HCT116 (cell line): ENCODE measurements around the gene CBX1. TPM values are rescaled to one million over a fixed set of nuclear protein-coding genes. Genes with fewer than 3 reads are reported as not detected.

ENCODE experiments used
- ATAC-seq: fragments of 200-7000 bp; cut with Tn5 transposase; 2 replicates; pipeline ENCODE4 v1.9.1; 2020; ENCODE audit warnings: mild to moderate bottlenecking, moderate library complexity
- BruUV-seq: library from RNA; stranded (reverse); fragments of 400-500 nt; replicated peaks from 2 replicates; lab custom pipeline; 2021; lab: Mats Ljungman, UMichigan
- CTCF ChIA-PET: fragments of 300-600 bp; sonication (Branson Sonifier 250); formaldehyde crosslinking; loops from one replicate; lab custom pipeline; 2021; ENCODE audit warnings: antibody characterized with exemption; lab: Charles Lee
- POLR2A ChIA-PET: fragments of 300-600, 350-600 bp; sonication (Branson Sonifier 250); formaldehyde crosslinking; loops from one replicate; lab custom pipeline; 2021; ENCODE audit warnings: antibody characterized with exemption; lab: Charles Lee
- RAD21 ChIA-PET, 2 experiments: fragments of 300-600 bp; sonication (Branson Sonifier 250); formaldehyde crosslinking; loops; one replicate each; lab custom pipeline; 2023; ENCODE audit warnings: low total read pairs in 2 of 2; ENCODE audit not compliant: uncharacterized antibody in 2 of 2, unreplicated experiment in 2 of 2, low non-redundant PET in 1 of 2; lab: Charles Lee
- DNase-seq: peaks from one replicate; pipeline ENCODE4 v3.0.0-alpha.2; 2010; ENCODE audit warnings: low read depth, low spot score
- H2AFZ ChIP-seq: fragments of 200-600 bp; shearing (Covaris generic), sonication (generic); 2 replicates; pipeline ENCODE4 v1.6.1; 2017; ENCODE audit warnings: low read depth, mixed run types, mixed read lengths, antibody characterized with exemption, low read length; ENCODE audit not compliant: poor library complexity, severe bottlenecking
- H3K27ac ChIP-seq: 2 replicates; pipeline ENCODE4 v1.5.1; 2012; ENCODE audit warnings: low read depth, low read length
- H3K27me3 ChIP-seq: fragments of 200-600 bp; sonication (generic); 2 replicates; pipeline ENCODE4 v1.6.1; 2016; ENCODE audit warnings: mixed run types, low read length, mixed read lengths; ENCODE audit not compliant: insufficient read depth
- H3K36me3 ChIP-seq, 2 experiments: fragments of 200-500 bp in 1 of 2; fragments of 200-600 bp in 1 of 2; sonication (Bioruptor generic) in 1 of 2; sonication (generic) in 1 of 2; 2 replicates each; pipeline versions ENCODE4 v1.5.1 to v1.6.1; 2014 to 2016; ENCODE audit warnings: low read length in 2 of 2, inconsistent platforms in 1 of 2, mixed read lengths in 1 of 2, mixed run types in 1 of 2; ENCODE audit not compliant: insufficient read depth in 2 of 2, control insufficient read depth in 1 of 2
- H3K4me1 ChIP-seq, 2 experiments: fragments of 200-600 bp in 1 of 2; sonication (generic) in 1 of 2; 2 replicates each; pipeline versions ENCODE4 v1.5.1 to v1.6.1; 2012 to 2017; ENCODE audit warnings: low read length in 2 of 2, inconsistent platforms in 1 of 2, mild to moderate bottlenecking in 1 of 2, mixed read lengths in 1 of 2, mixed run types in 1 of 2, moderate library complexity in 1 of 2; ENCODE audit not compliant: insufficient read depth in 2 of 2, control insufficient read depth in 1 of 2
- H3K4me2 ChIP-seq: fragments of 200-600 bp; sonication (generic); 2 replicates; pipeline ENCODE4 v1.6.1; 2017; ENCODE audit warnings: mixed run types, low read length, mixed read lengths
- H3K4me3 ChIP-seq, 2 experiments: fragments of 200-600 bp in 1 of 2; sonication (generic) in 1 of 2; replicated peaks in 1 of 2; 2 replicates each; pipeline ENCODE4 v1.5.1; 2011 to 2016; ENCODE audit warnings: low read length in 2 of 2, control low read depth in 1 of 2, low read depth in 1 of 2, mild to moderate bottlenecking in 1 of 2, mixed read lengths in 1 of 2, mixed run types in 1 of 2
- H3K79me2 ChIP-seq: fragments of 200-600 bp; sonication (generic); 2 replicates; pipeline ENCODE4 v1.6.1; 2017; ENCODE audit warnings: mild to moderate bottlenecking, mixed run types, low read length, moderate library complexity, mixed read lengths; ENCODE audit not compliant: insufficient read depth
- H3K9ac ChIP-seq: fragments of 200-600 bp; sonication (generic); 2 replicates; pipeline ENCODE4 v1.6.1; 2016; ENCODE audit warnings: low read length, mixed read lengths
- H3K9me2 ChIP-seq: fragments of 200-600 bp; sonication (generic), shearing (Covaris generic); 2 replicates; pipeline ENCODE4 v1.6.1; 2017; ENCODE audit warnings: mixed run types, mild to moderate bottlenecking, moderate library complexity; ENCODE audit not compliant: insufficient read depth
- H3K9me3 ChIP-seq, 2 experiments: fragments of 200-500 bp in 1 of 2; fragments of 200-600 bp in 1 of 2; sonication (Bioruptor generic) in 1 of 2; sonication (generic) in 1 of 2; 2 replicates each; pipeline ENCODE4 v1.6.1; 2014 to 2017; ENCODE audit warnings: low read length in 2 of 2, mixed read lengths in 2 of 2, inconsistent platforms in 1 of 2, low read depth in 1 of 2, mild to moderate bottlenecking in 1 of 2, mixed run types in 1 of 2, moderate library complexity in 1 of 2; ENCODE audit not compliant: control insufficient read depth in 1 of 2, insufficient read depth in 1 of 2
- H4K20me1 ChIP-seq: fragments of 200-600 bp; sonication (generic), shearing (Covaris generic); 2 replicates; pipeline ENCODE4 v1.6.1; 2017; ENCODE audit warnings: mixed run types, mild to moderate bottlenecking, moderate library complexity; ENCODE audit not compliant: insufficient read depth
- ELF1 ChIP-seq: IDR thresholded peaks from 2 replicates; pipeline ENCODE4 v1.6.1; 2012; ENCODE audit warnings: low read depth, borderline replicate concordance
- EZH2 ChIP-seq: fragments of 200-600 bp; sonication (generic); IDR thresholded peaks from 2 replicates; pipeline ENCODE4 v1.6.1; 2017; ENCODE audit warnings: antibody characterized with exemption, mixed run types
- EZH2phosphoT487 ChIP-seq: fragments of 200-600 bp; IDR thresholded peaks from 2 replicates; pipeline ENCODE4 v1.6.1; 2018; ENCODE audit warnings: antibody characterized with exemption, borderline replicate concordance
- JUND ChIP-seq: IDR thresholded peaks from 2 replicates; pipeline ENCODE4 v1.6.1; 2012
- POLR2AphosphoS5 ChIP-seq: IDR thresholded peaks from 2 replicates; pipeline ENCODE4 v1.6.1; 2011; ENCODE audit warnings: mild to moderate bottlenecking, low read depth, low read length, moderate library complexity
- SIN3A ChIP-seq: IDR thresholded peaks from 2 replicates; pipeline ENCODE4 v1.6.1; 2012; ENCODE audit warnings: low read depth
- SP1 ChIP-seq: IDR thresholded peaks from 2 replicates; pipeline ENCODE4 v1.6.1; 2012; ENCODE audit warnings: low read depth
- SRF ChIP-seq: IDR thresholded peaks from 2 replicates; pipeline ENCODE4 v1.6.1; 2012; ENCODE audit warnings: low read depth
- TCF7L2 ChIP-seq: IDR thresholded peaks from 2 replicates; pipeline ENCODE4 v1.7.0; 2011; ENCODE audit warnings: borderline replicate concordance, inconsistent platforms; ENCODE audit not compliant: insufficient read depth, insufficient read length; ENCODE audit errors: extremely low read depth
- ZFX ChIP-seq: fragments of 450-650 bp; IDR thresholded peaks from 2 replicates; pipeline ENCODE4 v1.6.1; 2017
- intact Hi-C: fragments of 100-400 bp; cut with micrococcal nuclease; formaldehyde crosslinking; loops from 2 replicates; pipeline ENCODE4 v1.10.0; 2022
- total RNA-seq: library from RNA; stranded (reverse); gene quantifications from one replicate; pipeline ENCODE4 v1.2.1, GENCODE V29; 2021; ENCODE audit not compliant: unreplicated experiment
- TF ChIP-seq, protein P1 (sequence below): IDR thresholded peaks from 2 replicates; pipeline ENCODE4 v1.6.1; 2011; ENCODE audit warnings: mild to moderate bottlenecking, low read length, moderate library complexity; ENCODE audit not compliant: insufficient replicate concordance; ENCODE audit errors: extremely low read depth

CBX1 gene
- total RNA-seq, 1 experiment from 2014 or later: 136 TPM

DNA sequence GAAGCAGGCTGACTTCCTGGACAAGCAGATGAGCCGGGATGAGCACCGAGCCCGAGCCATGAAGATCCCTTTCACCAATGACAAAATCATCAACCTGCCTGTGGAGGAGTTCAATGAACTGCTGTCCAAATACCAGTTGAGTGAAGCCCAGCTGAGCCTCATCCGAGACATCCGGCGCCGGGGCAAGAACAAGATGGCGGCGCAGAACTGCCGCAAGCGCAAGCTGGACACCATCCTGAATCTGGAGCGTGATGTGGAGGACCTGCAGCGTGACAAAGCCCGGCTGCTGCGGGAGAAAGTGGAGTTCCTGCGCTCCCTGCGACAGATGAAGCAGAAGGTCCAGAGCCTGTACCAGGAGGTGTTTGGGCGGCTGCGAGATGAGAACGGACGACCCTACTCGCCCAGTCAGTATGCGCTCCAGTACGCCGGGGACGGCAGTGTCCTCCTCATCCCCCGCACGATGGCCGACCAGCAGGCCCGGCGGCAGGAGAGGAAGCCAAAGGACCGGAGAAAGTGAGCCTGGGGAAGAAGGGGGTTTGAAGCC, 42.1 kb downstream of the CBX1 start (continued):
- no peak for TF ChIP-seq POLR2AphosphoS5

GRCh38 chr17:48058393-48059124, 42.7 kb downstream of the CBX1 start:
- POLR2A ChIA-PET: interaction anchor here (1.0 to 13.2 kb wide), 3 partner anchors 8 to 33 kb away, joined by 3 to 114 read pairs (median 3); partner anchors contain the start of gene NFE2L1
- Histone ChIP-seq H2AFZ (no peak overlapping the region), H3K36me3 (peaks cover 47 to 67% of the 10 kb centered on the region in 2 experiments), H3K9me3 (no peaks in the 10 kb centered on the region), H3K4me2 (no peak overlapping the region), H3K27ac (no peak overlapping the region), H3K4me1 (peaks cover 0 to 6% of the 10 kb centered on the region in 2 experiments; a peak in 2 of 4 replicates), H3K9ac (no peak overlapping the region), H3K79me2 (peaks cover 38% of the 10 kb centered on the region; the same call in 1 of the 2 replicates), H3K27me3 (no peaks in the 10 kb centered on the region), H3K4me3 (no peak overlapping the region), H3K9me2 (no peaks in the 10 kb centered on the region), H4K20me1 (no peaks in the 10 kb centered on the region; the same call in 1 of the 2 replicates)
- BruUV-seq: no TSS peak
- DNase-seq (no peak), ATAC-seq (no peak)
- no peak for TF ChIP-seq ELF1
- TF ChIP-seq SRF: no peak
- TF ChIP-seq JUND: no peak
- TF ChIP-seq, protein P1, sequence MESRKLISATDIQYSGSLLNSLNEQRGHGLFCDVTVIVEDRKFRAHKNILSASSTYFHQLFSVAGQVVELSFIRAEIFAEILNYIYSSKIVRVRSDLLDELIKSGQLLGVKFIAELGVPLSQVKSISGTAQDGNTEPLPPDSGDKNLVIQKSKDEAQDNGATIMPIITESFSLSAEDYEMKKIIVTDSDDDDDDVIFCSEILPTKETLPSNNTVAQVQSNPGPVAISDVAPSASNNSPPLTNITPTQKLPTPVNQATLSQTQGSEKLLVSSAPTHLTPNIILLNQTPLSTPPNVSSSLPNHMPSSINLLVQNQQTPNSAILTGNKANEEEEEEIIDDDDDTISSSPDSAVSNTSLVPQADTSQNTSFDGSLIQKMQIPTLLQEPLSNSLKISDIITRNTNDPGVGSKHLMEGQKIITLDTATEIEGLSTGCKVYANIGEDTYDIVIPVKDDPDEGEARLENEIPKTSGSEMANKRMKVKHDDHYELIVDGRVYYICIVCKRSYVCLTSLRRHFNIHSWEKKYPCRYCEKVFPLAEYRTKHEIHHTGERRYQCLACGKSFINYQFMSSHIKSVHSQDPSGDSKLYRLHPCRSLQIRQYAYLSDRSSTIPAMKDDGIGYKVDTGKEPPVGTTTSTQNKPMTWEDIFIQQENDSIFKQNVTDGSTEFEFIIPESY: no peak
- TF ChIP-seq SP1: no peak
- no peak for TF ChIP-seq TCF7L2
- no peak for TF ChIP-seq POLR2AphosphoS5
- no peak for TF ChIP-seq EZH2
- no peak for TF ChIP-seq ZFX
- TF ChIP-seq EZH2phosphoT487: no peak
- no peak for TF ChIP-seq SIN3A
- CTCF ChIA-PET: interaction anchor here (0.9 to 1.5 kb wide), 5 partner anchors 8 to 33 kb away, joined by 3 to 5 read pairs (median 4); partner anchors contain the start of gene NFE2L1
- RAD21 ChIA-PET: no interaction called here
- intact Hi-C loops: no loop called here
